HFFc6 (cell line): ENCODE results near the gene MPPE1. TPM values are rescaled to one million over a fixed set of nuclear protein-coding genes. Genes with fewer than 3 reads are reported as not detected.
"Not testable (repeated sequence)": the region's sequence is repeated elsewhere in the genome, so short reads cannot be mapped to it uniquely, and the experiment has no call there.

ENCODE experiments used
- DNase-seq: peaks from one replicate; pipeline ENCODE4 v3.0.0-alpha.2; 2018
- H3K27ac Mint-ChIP-seq: 2 replicates; pipeline ENCODE4 v1.8.0; 2020; ENCODE audit warnings: mild to moderate bottlenecking, mixed read lengths
- H3K27me3 Mint-ChIP-seq: 2 replicates; pipeline ENCODE4 v1.8.0; 2021; ENCODE audit warnings: mild to moderate bottlenecking, moderate library complexity, mixed read lengths; ENCODE audit not compliant: insufficient read depth
- H3K36me3 Mint-ChIP-seq: 2 replicates; pipeline ENCODE4 v1.8.0; 2021; ENCODE audit warnings: low read depth, mixed read lengths
- H3K4me1 Mint-ChIP-seq: 2 replicates; pipeline ENCODE4 v1.8.0; 2020; ENCODE audit warnings: low read depth, mixed read lengths
- H3K4me3 Mint-ChIP-seq: 2 replicates; pipeline ENCODE4 v1.8.0; 2020; ENCODE audit warnings: mild to moderate bottlenecking, moderate library complexity, mixed read lengths
- H3K9me3 Mint-ChIP-seq: 2 replicates; pipeline ENCODE4 v1.8.0; 2020; ENCODE audit warnings: mild to moderate bottlenecking, mixed read lengths
- total RNA-seq, 6 experiments: library from RNA; stranded (reverse); fragmentation: NEBNext Ultra II Directional; extraction: Animal tissue kit (Norgen Biotek cat#: 25700); gene quantifications; 2 replicates in 1 of 6; 3 replicates in 5 of 6; pipeline ENCODE4 v1.2.3, GENCODE V29; 2021
- TF ChIP-seq, protein P1 (sequence below): fragments of 200-600 bp; sonication (generic); IDR thresholded peaks from 2 replicates; pipeline ENCODE4 v1.5.0; 2021; ENCODE audit warnings: antibody characterized with exemption, mild to moderate bottlenecking

The MPPE1 gene
- total RNA-seq, 6 experiments from 2014 or later: 23.5 to 28.2 (median 26.0) TPM

GRCh38 chr18:11946756-11947155 is 38.6 kb upstream of the MPPE1 start:
- Mint-ChIP-seq H3K4me3 (peak overlapping the region; percentile 89), H3K9me3 (no peaks in the 10 kb centered on the region), H3K27ac (peak overlapping the region; percentile 98), H3K27me3 (no peaks in the 10 kb centered on the region; the same call in 1 of the 2 replicates), H3K4me1 (peaks cover 40% of the 10 kb centered on the region), H3K36me3 (no peaks in the 10 kb centered on the region)
- TF ChIP-seq, protein P1, sequence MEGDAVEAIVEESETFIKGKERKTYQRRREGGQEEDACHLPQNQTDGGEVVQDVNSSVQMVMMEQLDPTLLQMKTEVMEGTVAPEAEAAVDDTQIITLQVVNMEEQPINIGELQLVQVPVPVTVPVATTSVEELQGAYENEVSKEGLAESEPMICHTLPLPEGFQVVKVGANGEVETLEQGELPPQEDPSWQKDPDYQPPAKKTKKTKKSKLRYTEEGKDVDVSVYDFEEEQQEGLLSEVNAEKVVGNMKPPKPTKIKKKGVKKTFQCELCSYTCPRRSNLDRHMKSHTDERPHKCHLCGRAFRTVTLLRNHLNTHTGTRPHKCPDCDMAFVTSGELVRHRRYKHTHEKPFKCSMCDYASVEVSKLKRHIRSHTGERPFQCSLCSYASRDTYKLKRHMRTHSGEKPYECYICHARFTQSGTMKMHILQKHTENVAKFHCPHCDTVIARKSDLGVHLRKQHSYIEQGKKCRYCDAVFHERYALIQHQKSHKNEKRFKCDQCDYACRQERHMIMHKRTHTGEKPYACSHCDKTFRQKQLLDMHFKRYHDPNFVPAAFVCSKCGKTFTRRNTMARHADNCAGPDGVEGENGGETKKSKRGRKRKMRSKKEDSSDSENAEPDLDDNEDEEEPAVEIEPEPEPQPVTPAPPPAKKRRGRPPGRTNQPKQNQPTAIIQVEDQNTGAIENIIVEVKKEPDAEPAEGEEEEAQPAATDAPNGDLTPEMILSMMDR: no peak
- peak; percentile 38 for DNase-seq

DNA sequence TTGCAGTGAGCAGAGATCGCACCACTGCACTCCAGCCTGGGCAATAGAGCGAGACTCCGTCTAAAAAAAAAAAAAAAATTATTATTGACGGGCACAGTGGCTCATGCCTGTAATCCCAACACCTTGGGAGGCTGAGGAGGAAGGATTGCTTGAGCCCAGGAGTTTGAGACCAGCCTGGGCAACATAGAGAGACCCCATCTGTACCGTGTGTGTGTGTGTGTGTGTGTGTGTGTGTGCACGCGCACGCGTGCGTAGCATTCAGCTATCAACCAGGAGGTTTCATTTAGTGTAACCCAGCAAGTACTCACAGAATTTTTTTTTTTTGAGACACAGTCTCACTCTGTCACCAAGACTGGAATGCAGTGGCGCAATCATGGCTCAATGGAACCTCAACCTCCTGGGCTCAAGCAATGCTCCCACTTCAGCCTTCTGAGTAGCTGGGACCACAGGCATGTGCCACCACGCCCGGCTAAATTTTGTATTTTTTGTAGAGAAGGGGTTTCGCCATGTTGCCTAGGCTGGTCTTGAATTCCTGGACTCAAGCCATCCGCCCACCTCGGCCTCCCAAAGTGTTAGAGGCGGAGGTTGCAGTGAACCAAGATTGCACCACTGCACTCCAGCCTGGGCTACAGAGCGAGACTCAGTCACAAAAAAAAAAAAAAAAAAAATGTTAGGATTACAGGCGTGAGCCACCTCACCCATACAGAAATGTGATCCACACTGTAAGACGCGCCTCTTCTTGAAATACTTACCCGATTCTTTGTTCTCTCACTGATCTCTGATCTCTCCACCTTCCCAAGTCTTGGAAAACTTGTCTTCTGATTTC is 37.9 kb upstream of the MPPE1 start:
- peak overlapping the region; percentile 89 for H3K4me3 Mint-ChIP-seq
- not testable (repeated sequence) for H3K9me3 Mint-ChIP-seq, H3K36me3 Mint-ChIP-seq, H3K27me3 Mint-ChIP-seq
- H3K4me1 Mint-ChIP-seq: peaks cover 40% of the 10 kb centered on the region
- DNase-seq: peak; percentile 34
- peak overlapping the region; percentile 98 for H3K27ac Mint-ChIP-seq

GRCh38 chr18:11944786-11945185 is 36.7 kb upstream of the MPPE1 start:
- Mint-ChIP-seq H3K27ac (no peak overlapping the region), H3K9me3 (no peaks in the 10 kb centered on the region), H3K4me1 (peaks cover 38% of the 10 kb centered on the region), H3K36me3 (no peaks in the 10 kb centered on the region), H3K27me3 (peaks cover 2% of the 10 kb centered on the region), H3K4me3 (no peak overlapping the region)
- no peak for DNase-seq
- TF ChIP-seq, protein P1: no peak

DNA sequence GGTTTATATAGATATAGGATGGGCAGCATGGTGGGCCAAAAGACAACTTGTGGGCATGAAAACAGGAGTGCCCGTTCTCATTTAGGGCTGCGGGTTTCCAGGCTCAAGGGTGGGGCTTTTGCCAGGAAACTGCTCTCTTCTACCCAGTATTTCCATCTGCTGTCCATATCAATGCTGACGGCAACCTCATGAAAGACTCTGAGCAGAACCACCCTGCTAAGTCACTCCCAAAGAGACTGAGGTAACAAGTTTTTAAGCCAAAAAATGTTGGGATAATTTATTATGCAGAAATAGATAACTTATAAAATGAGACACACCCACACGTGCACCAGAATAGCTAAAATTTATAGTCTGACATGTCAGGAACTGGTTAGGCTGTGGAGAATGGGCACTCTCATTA is 36.1 kb upstream of the MPPE1 start:
- TF ChIP-seq, protein P1: no peak
- Mint-ChIP-seq H3K27me3 (peaks cover 2% of the 10 kb centered on the region), H3K27ac (no peak overlapping the region), H3K4me3 (no peak overlapping the region), H3K4me1 (peaks cover 33% of the 10 kb centered on the region), H3K9me3 (no peaks in the 10 kb centered on the region), H3K36me3 (no peaks in the 10 kb centered on the region)
- DNase-seq: no peak

GRCh38 chr18:11943551-11943950 is 35.4 kb upstream of the MPPE1 start:
- Mint-ChIP-seq H3K36me3 (no peaks in the 10 kb centered on the region), H3K4me3 (no peak overlapping the region), H3K27me3 (peaks cover 2% of the 10 kb centered on the region), H3K4me1 (peaks cover 26% of the 10 kb centered on the region), H3K27ac (no peak overlapping the region), H3K9me3 (no peaks in the 10 kb centered on the region)
- TF ChIP-seq, protein P1: no peak
- DNase-seq: no peak

GRCh38 chr18:11940956-11941355 is 32.8 kb upstream of the MPPE1 start:
- no peaks in the 10 kb centered on the region for H3K36me3 Mint-ChIP-seq
- no peak overlapping the region for H3K4me3 Mint-ChIP-seq
- no peaks in the 10 kb centered on the region for H3K9me3 Mint-ChIP-seq
- peaks cover 2% of the 10 kb centered on the region; the same call in 1 of the 2 replicates for H3K4me1 Mint-ChIP-seq
- DNase-seq: no peak
- peaks cover 2% of the 10 kb centered on the region for H3K27me3 Mint-ChIP-seq
- no peak overlapping the region for H3K27ac Mint-ChIP-seq
- TF ChIP-seq, protein P1: no peak
